B cell (primary cell): ENCODE data around the gene PAF1. TPM values are rescaled to one million over a fixed set of nuclear protein-coding genes. Genes with fewer than 3 reads are reported as not detected.
A peak's percentile ranks its signal among the peaks of the same experiment; 100 is the strongest.

Source experiments
- ATAC-seq: fragments of 200-7000 bp; cut with Tn5 transposase; one replicate; pipeline ENCODE4 v1.10.0; 2021; ENCODE audit warnings: low read depth, mild to moderate bottlenecking, moderate number of reproducible peaks, moderate library complexity
- CTCF ChIA-PET: fragments of 350-600 bp; sonication (Branson Sonifier 250); formaldehyde crosslinking; loops from one replicate; lab custom pipeline; 2021; ENCODE audit warnings: antibody characterized with exemption, inconsistent platforms; lab: Charles Lee
- POLR2A ChIA-PET: fragments of 350-600 bp; sonication (Branson Sonifier 250); formaldehyde crosslinking; loops from one replicate; lab custom pipeline; 2021; ENCODE audit warnings: antibody characterized with exemption; lab: Charles Lee
- DNase-seq: peaks from one replicate; pipeline ENCODE4 v3.0.0; 2013
- H2AFZ ChIP-seq: 2 replicates; pipeline ENCODE4 v1.6.1; 2012; ENCODE audit warnings: mild to moderate bottlenecking, low read depth, low read length; ENCODE audit not compliant: insufficient read depth, poor library complexity, severe bottlenecking
- H3K27ac ChIP-seq, 2 donors: 1 replicate in 1 of 2; 2 replicates in 1 of 2; pipeline ENCODE4 v1.5.1; 2012 to 2013; ENCODE audit warnings: low read length in 2 of 2, mild to moderate bottlenecking in 2 of 2, moderate library complexity in 1 of 2
- H3K27me3 ChIP-seq, 4 experiments: fragments of 200-600 bp in 1 of 4; sonication (generic) in 1 of 4; replicated peaks in 1 of 4; 1 replicate in 2 of 4; 2 replicates in 2 of 4; pipeline versions ENCODE4 v1.6.1 to v1.7.0; 2013 to 2016; ENCODE audit warnings: low read length in 3 of 4, mild to moderate bottlenecking in 2 of 4, mixed read lengths in 1 of 4, moderate library complexity in 1 of 4; ENCODE audit not compliant: insufficient read depth in 4 of 4, control insufficient read depth in 3 of 4; ENCODE audit errors: control extremely low read depth in 1 of 4
- H3K36me3 ChIP-seq, 2 experiments: replicated peaks in 1 of 2; 1 replicate in 1 of 2; 2 replicates in 1 of 2; pipeline versions ENCODE4 v1.6.1 to v1.7.1; 2013; ENCODE audit warnings: low read length in 1 of 2; ENCODE audit not compliant: insufficient read depth in 2 of 2, control insufficient read depth in 1 of 2; ENCODE audit errors: control extremely low read depth in 1 of 2, extremely low read depth in 1 of 2
- H3K4me1 ChIP-seq, 2 donors: fragments of 200-600 bp in 1 of 2; sonication (generic) in 1 of 2; 1 replicate in 1 of 2; 2 replicates in 1 of 2; pipeline versions ENCODE4 v1.5.1 to v1.6.1; 2013 to 2017; ENCODE audit warnings: low read length in 2 of 2; ENCODE audit not compliant: control insufficient read depth in 2 of 2, insufficient read depth in 2 of 2
- H3K4me2 ChIP-seq: replicated peaks from 2 replicates; pipeline ENCODE3; 2012; ENCODE audit warnings: mild to moderate bottlenecking, low read depth, low read length; ENCODE audit not compliant: poor library complexity, severe bottlenecking
- H3K4me3 ChIP-seq, 5 experiments: fragments of 200-600 bp in 1 of 5; sonication (generic) in 1 of 5; 1 replicate in 3 of 5; 2 replicates in 2 of 5; pipeline versions ENCODE4 v1.5.1 to v1.7.0; 2011 to 2016; ENCODE audit warnings: low read length in 4 of 5, mild to moderate bottlenecking in 4 of 5, low read depth in 2 of 5, control low read depth in 1 of 5, moderate library complexity in 1 of 5; ENCODE audit not compliant: insufficient read depth in 1 of 5; ENCODE audit errors: control extremely low read depth in 1 of 5, extremely low read depth in 1 of 5
- H3K79me2 ChIP-seq: fragments of 200-600 bp; sonication (generic); one replicate; pipeline ENCODE4 v1.6.0; 2016; ENCODE audit warnings: low read length; ENCODE audit not compliant: control insufficient read depth, insufficient read depth
- H3K9ac ChIP-seq: fragments of 200-600 bp; sonication (generic); 2 replicates; pipeline ENCODE4 v1.6.1; 2017; ENCODE audit warnings: mild to moderate bottlenecking, low read length, moderate library complexity
- H3K9me3 ChIP-seq, 3 donors: one replicate each; pipeline versions ENCODE4 v1.6.1 to v1.7.1; 2013; ENCODE audit warnings: low read length in 2 of 3; ENCODE audit not compliant: control insufficient read depth in 2 of 3, insufficient read depth in 1 of 3; ENCODE audit errors: control extremely low read depth in 1 of 3
- H4K20me1 ChIP-seq: 2 replicates; pipeline ENCODE4 v1.6.0; 2012; ENCODE audit warnings: mild to moderate bottlenecking, low read length; ENCODE audit not compliant: insufficient read depth, control insufficient read depth, poor library complexity, severe bottlenecking
- H3K27ac Mint-ChIP-seq: one replicate; pipeline ENCODE4 v1.8.0; 2021; ENCODE audit warnings: mixed read lengths
- H3K27me3 Mint-ChIP-seq: one replicate; pipeline ENCODE4 v1.8.0; 2021; ENCODE audit warnings: mixed read lengths
- H3K4me1 Mint-ChIP-seq: one replicate; pipeline ENCODE4 v1.8.0; 2021; ENCODE audit warnings: mixed read lengths
- H3K4me3 Mint-ChIP-seq: one replicate; pipeline ENCODE4 v1.8.0; 2021; ENCODE audit warnings: mixed read lengths
- H3K9me3 Mint-ChIP-seq: one replicate; pipeline ENCODE4 v1.8.0; 2022; ENCODE audit warnings: mixed read lengths; ENCODE audit not compliant: insufficient read depth
- EZH2 ChIP-seq: IDR thresholded peaks from 2 replicates; pipeline ENCODE4 v1.6.1; 2012; ENCODE audit warnings: borderline replicate concordance, low read depth, mild to moderate bottlenecking, moderate library complexity, low read length; ENCODE audit not compliant: insufficient read depth, poor library complexity, severe bottlenecking
- WGBS: methylation state at CpG from one replicate; pipeline ENCODE4 v1.1.5; 2013; ENCODE audit warnings: missing lambda C conversion rate; ENCODE audit not compliant: insufficient coverage; 5-methylcytosine and 5-hydroxymethylcytosine counted together
- intact Hi-C: fragments of 100-400 bp; cut with micrococcal nuclease; formaldehyde crosslinking; loops from one replicate; pipeline ENCODE4 v1.10.0; 2022
- polyA plus RNA-seq: library from polyadenylated mRNA; depleted of rRNA; stranded (reverse); fragments of >200 nt; gene quantifications from 2 replicates; pipeline ENCODE4 v1.2.3, GENCODE V29; 2012
- total RNA-seq, 2 donors: library from RNA; stranded (reverse); fragments of 120-200 nt in 1 of 2; gene quantifications; 1 replicate in 1 of 2; 2 replicates in 1 of 2; pipeline versions ENCODE4 v1.2.3 to v1.2.4, GENCODE V29; 2013 to 2022
- TF ChIP-seq, protein P1 (sequence below): fragments of 200-600 bp; IDR thresholded peaks from one replicate; pipeline ENCODE4 v1.8.0; 2022; ENCODE audit warnings: antibody characterized with exemption, mild to moderate bottlenecking

Gene PAF1
- total and polyA plus RNA-seq, 2 donors (not counting 1 experiment from before 2014, with no cell fraction given) = 59.9 to 387 TPM

GRCh38 chr19:39390451-39390750, 505 bp downstream of the PAF1 start:
- intact Hi-C loops = loop anchor here (2.0 kb wide), 3 partner anchors 142 to 580 kb away; partner anchors contain the start of genes EID2, EID2B and PSMC4
- Histone ChIP-seq H3K9ac (peak overlapping the region; percentile 99), H2AFZ (peak overlapping the region; percentile 63), H3K4me1 (peaks cover 16 to 28% of the 10 kb centered on the region in 2 donors), H3K27me3 (no peaks in the 10 kb centered on the region), H3K79me2 (peaks cover 57% of the 10 kb centered on the region), H3K36me3 (peaks cover 0 to 67% of the 10 kb centered on the region in 2 experiments), H3K9me3 (no peaks in the 10 kb centered on the region), H3K27ac (peak overlapping the region; percentile 96 to 97), H3K4me3 (peak overlapping the region; percentile 65 to 99 (median 90)), H3K4me2 (peak overlapping the region; percentile 86), H4K20me1 (peaks cover 32% of the 10 kb centered on the region)
- Mint-ChIP-seq H3K9me3 (no peaks in the 10 kb centered on the region), H3K4me1 (peaks cover 41% of the 10 kb centered on the region), H3K4me3 (peak overlapping the region; percentile 87), H3K27ac (peak overlapping the region; percentile 99), H3K27me3 (no peaks in the 10 kb centered on the region)
- WGBS = 2% methylated on average over 10 of the region's 10 CpGs
- POLR2A ChIA-PET = interaction anchor here (0.7 to 3.0 kb wide), 9 partner anchors 14 to 268 kb away, joined by 3 to 69 read pairs (median 7); partner anchors contain the start of genes GMFG, PLEKHG2, RPS16 and SAMD4B
- TF ChIP-seq, protein P1, sequence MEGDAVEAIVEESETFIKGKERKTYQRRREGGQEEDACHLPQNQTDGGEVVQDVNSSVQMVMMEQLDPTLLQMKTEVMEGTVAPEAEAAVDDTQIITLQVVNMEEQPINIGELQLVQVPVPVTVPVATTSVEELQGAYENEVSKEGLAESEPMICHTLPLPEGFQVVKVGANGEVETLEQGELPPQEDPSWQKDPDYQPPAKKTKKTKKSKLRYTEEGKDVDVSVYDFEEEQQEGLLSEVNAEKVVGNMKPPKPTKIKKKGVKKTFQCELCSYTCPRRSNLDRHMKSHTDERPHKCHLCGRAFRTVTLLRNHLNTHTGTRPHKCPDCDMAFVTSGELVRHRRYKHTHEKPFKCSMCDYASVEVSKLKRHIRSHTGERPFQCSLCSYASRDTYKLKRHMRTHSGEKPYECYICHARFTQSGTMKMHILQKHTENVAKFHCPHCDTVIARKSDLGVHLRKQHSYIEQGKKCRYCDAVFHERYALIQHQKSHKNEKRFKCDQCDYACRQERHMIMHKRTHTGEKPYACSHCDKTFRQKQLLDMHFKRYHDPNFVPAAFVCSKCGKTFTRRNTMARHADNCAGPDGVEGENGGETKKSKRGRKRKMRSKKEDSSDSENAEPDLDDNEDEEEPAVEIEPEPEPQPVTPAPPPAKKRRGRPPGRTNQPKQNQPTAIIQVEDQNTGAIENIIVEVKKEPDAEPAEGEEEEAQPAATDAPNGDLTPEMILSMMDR = no peak
- no peak for TF ChIP-seq EZH2
- CTCF ChIA-PET = interaction anchor here (1.0 to 2.7 kb wide), 4 partner anchors 14 to 48 kb away, joined by 5 to 40 read pairs (median 8); partner anchors contain the start of genes PLEKHG2, RPS16 and SAMD4B
- DNase-seq = no peak
- no peak for ATAC-seq

DNA sequence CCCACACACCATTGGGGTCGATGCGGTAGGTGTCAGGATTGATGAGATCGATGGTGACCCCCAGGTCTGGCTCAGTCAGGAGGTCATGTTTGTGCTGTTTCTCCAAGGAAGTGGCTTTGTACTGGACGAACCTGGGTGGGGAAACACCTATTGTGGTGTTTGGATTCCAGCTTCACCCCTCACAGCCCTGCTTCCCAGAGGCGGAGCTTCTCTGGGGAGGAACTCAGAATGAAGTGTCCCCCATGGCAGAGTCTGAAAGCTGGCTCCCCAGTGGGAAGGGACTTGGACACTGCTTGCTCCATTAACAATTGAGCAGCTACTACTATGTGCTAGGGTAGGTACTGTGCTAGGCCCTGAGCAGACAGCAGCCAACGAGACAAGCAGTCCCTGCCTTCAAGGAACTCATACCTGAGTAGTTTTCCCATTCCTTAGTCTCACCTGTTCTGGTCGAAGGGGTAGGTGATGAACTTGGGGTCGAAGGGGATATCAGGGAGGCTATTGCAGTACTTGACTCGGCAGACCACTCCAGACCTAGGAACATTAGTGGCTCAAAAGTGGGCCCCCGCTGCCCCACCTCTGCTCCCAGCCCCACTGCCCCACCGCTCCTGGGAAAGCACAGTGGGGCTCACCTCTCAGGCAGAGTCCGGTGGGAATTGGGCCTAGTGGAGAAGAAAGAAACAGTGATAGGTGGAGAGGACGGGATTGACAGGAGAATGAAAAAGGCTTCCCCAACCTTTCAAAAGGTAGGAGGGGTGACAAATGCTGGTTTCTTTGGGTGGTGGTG, 1.1 kb downstream of the PAF1 start:
- ATAC-seq (no peak), DNase-seq (no peak)
- Histone ChIP-seq H4K20me1 (peaks cover 27% of the 10 kb centered on the region), H3K36me3 (peaks cover 0 to 65% of the 10 kb centered on the region in 2 experiments), H3K9me3 (no peaks in the 10 kb centered on the region), H3K79me2 (peaks cover 51% of the 10 kb centered on the region), H3K27ac (peak overlapping the region; percentile 96 to 97), H3K4me1 (peaks cover 16 to 33% of the 10 kb centered on the region in 2 donors), H3K9ac (peak overlapping the region; percentile 99), H3K4me3 (peak overlapping the region; percentile 65 to 99 (median 90)), H2AFZ (no peak overlapping the region), H3K4me2 (peak overlapping the region; percentile 86), H3K27me3 (no peaks in the 10 kb centered on the region)
- H3K27ac Mint-ChIP-seq = peak overlapping the region; percentile 99
- no peak for TF ChIP-seq EZH2
- TF ChIP-seq, protein P1 = no peak
- H3K4me3 Mint-ChIP-seq = peak overlapping the region; percentile 87
- H3K9me3 Mint-ChIP-seq = no peaks in the 10 kb centered on the region
- ChIA-PET CTCF (interaction anchor here (1.3 to 2.7 kb wide), 3 partner anchors 46 to 267 kb away, joined by 3 to 9 read pairs (median 8); partner anchors contain the start of genes RPS16 and SAMD4B), POLR2A (interaction anchor here (2.0 to 3.0 kb wide), 2 partner anchors 14 to 56 kb away, joined by 8 to 69 read pairs; partner anchors contain the start of genes SUPT5H and ZFP36)
- no peaks in the 10 kb centered on the region for H3K27me3 Mint-ChIP-seq
- peaks cover 42% of the 10 kb centered on the region for H3K4me1 Mint-ChIP-seq
- intact Hi-C loops = loop anchor here (2.0 kb wide), 3 partner anchors 143 to 581 kb away; partner anchors contain the start of genes EID2, EID2B and PSMC4
- WGBS = 87% methylated on average over 3 of the region's 13 CpGs
